PC-9 (cell line): ENCODE measurements around the gene C1orf185.

Experiments
- EZH2 ChIP-seq: fragments of 200-600 bp; sonication (generic); IDR thresholded peaks from 2 replicates; pipeline ENCODE4 v1.8.0; 2017; ENCODE audit warnings: antibody characterized with exemption, low read depth
- TF ChIP-seq, protein P1 (sequence below): fragments of 200-600 bp; sonication (generic); conservative IDR thresholded peaks from 2 replicates; pipeline ENCODE4 v1.6.1; 2017; ENCODE audit warnings: mixed run types, antibody characterized with exemption, mild to moderate bottlenecking, moderate library complexity

DNA sequence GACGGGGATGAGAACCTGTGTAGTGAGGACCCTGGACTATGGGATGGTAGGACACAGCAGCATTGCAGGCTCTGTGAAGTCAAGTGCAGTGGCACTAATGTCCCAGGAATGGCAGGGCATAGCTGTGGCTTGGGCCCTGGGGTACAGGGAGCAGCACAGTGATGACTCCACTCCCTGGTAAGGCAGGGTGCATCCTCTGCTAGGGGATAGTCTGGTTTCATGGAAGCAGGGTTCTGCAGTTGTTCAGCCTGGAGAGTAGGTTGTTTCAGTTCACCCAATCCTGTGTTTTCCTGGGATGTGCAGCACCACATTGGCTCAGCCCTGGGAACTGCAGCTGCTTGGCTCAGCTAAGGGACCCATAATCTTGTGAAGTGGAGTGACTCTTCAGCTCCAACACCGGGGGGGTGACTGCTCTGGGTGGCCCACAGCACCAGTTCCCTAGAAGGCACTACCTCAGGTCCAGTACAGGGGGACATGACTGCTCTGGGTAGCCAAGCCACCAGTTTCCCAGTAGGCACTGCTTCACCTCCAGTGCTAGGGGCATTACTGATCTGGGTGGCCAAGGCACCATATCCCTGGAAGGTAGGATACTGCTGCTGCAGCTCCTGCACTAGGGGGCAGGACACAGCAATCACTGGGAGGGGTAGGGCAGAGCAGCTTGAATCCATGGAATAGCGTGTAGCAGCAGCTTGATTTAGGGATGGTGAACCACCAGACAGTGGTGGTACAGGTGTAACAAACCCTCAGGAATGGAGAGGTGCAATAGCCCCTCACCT lies 15.3 kb upstream of the C1orf185 start:
- TF ChIP-seq, protein P1, sequence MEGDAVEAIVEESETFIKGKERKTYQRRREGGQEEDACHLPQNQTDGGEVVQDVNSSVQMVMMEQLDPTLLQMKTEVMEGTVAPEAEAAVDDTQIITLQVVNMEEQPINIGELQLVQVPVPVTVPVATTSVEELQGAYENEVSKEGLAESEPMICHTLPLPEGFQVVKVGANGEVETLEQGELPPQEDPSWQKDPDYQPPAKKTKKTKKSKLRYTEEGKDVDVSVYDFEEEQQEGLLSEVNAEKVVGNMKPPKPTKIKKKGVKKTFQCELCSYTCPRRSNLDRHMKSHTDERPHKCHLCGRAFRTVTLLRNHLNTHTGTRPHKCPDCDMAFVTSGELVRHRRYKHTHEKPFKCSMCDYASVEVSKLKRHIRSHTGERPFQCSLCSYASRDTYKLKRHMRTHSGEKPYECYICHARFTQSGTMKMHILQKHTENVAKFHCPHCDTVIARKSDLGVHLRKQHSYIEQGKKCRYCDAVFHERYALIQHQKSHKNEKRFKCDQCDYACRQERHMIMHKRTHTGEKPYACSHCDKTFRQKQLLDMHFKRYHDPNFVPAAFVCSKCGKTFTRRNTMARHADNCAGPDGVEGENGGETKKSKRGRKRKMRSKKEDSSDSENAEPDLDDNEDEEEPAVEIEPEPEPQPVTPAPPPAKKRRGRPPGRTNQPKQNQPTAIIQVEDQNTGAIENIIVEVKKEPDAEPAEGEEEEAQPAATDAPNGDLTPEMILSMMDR = no peak
- no peak for TF ChIP-seq EZH2
